Measurements from ENCODE around the gene B4GALNT2. TPM values are rescaled to one million over a fixed set of nuclear protein-coding genes. Genes with fewer than 3 reads are reported as not detected.

B4GALNT2 gene
- total RNA-seq, 1 donor from 2014 or later = 0.60 TPM

- DNase-seq (ENCODE audit: extremely low spot score, unreplicated experiment) = no peak
- Mint-ChIP-seq H3K4me3 (no peak overlapping the region), H3K27me3 (peaks cover 3% of the 10 kb centered on the region), H3K36me3 (no peaks in the 10 kb centered on the region), H3K27ac (no peak overlapping the region), H3K9me3 (no peaks in the 10 kb centered on the region), H3K4me1 (ENCODE audit: unreplicated experiment) (no peaks in the 10 kb centered on the region)
- no peak for TF ChIP-seq CTCF (conservative IDR thresholded peaks at IDR 0.05)
These were observed 28.0 kb upstream of the B4GALNT2 start for GRCh38 chr17:49104511-49105074.

- DNase-seq (ENCODE audit: extremely low spot score, unreplicated experiment) = no peak
- no peaks in the 10 kb centered on the region for H3K9me3 Mint-ChIP-seq
- no peaks in the 10 kb centered on the region for H3K36me3 Mint-ChIP-seq
- no peak overlapping the region for H3K27ac Mint-ChIP-seq
- H3K4me1 Mint-ChIP-seq (ENCODE audit: unreplicated experiment) = no peaks in the 10 kb centered on the region
- H3K4me3 Mint-ChIP-seq = no peak overlapping the region
- TF ChIP-seq CTCF (conservative IDR thresholded peaks at IDR 0.05) = no peak
- peaks cover 3% of the 10 kb centered on the region for H3K27me3 Mint-ChIP-seq
These were observed 26.0 kb upstream of the B4GALNT2 start for GRCh38 chr17:49106321-49107210.

- Mint-ChIP-seq H3K4me3 (no peak overlapping the region), H3K27ac (no peak overlapping the region)
- no peak for TF ChIP-seq CTCF (conservative IDR thresholded peaks at IDR 0.05)
These were observed 25.4 kb upstream of the B4GALNT2 start for GRCh38 chr17:49107211-49107557.

GRCh38 chr17:49108318-49108717 is 24.3 kb upstream of the B4GALNT2 start:
- Mint-ChIP-seq H3K9me3 (no peaks in the 10 kb centered on the region), H3K27me3 (peaks cover 3% of the 10 kb centered on the region), H3K4me3 (no peak overlapping the region), H3K27ac (no peak overlapping the region), H3K36me3 (no peaks in the 10 kb centered on the region), H3K4me1 (ENCODE audit: unreplicated experiment) (no peaks in the 10 kb centered on the region)
- no peak for DNase-seq (ENCODE audit: extremely low spot score, unreplicated experiment)
- no peak for TF ChIP-seq CTCF (conservative IDR thresholded peaks at IDR 0.05)

More at GRCh38 chr17:49107211-49107557, 25.4 kb upstream of the B4GALNT2 start:
- Mint-ChIP-seq H3K27me3 (peaks cover 3% of the 10 kb centered on the region), H3K36me3 (no peaks in the 10 kb centered on the region), H3K9me3 (no peaks in the 10 kb centered on the region), H3K4me1 (ENCODE audit: unreplicated experiment) (no peaks in the 10 kb centered on the region)
- no peak for DNase-seq (ENCODE audit: extremely low spot score, unreplicated experiment)

- TF ChIP-seq CTCF (conservative IDR thresholded peaks at IDR 0.05) = no peak
- Mint-ChIP-seq H3K27me3 (peaks cover 16% of the 10 kb centered on the region), H3K27ac (no peak overlapping the region), H3K4me1 (ENCODE audit: unreplicated experiment) (no peaks in the 10 kb centered on the region), H3K36me3 (no peaks in the 10 kb centered on the region), H3K4me3 (no peak overlapping the region), H3K9me3 (no peaks in the 10 kb centered on the region)
- DNase-seq (ENCODE audit: extremely low spot score, unreplicated experiment) = no peak
These were observed 22.1 kb upstream of the B4GALNT2 start for GRCh38 chr17:49110509-49110908.

Data from type B pancreatic cell (in vitro differentiated cells).